Loucy (cell line): Measurements from ENCODE around the gene PKHD1.
A peak's percentile ranks its signal among the peaks of the same experiment; 100 is the strongest.

ENCODE experiments used
- H2AFZ ChIP-seq: fragments of 200-600 bp; sonication (generic); 2 replicates; pipeline ENCODE4 v1.6.0; 2016; ENCODE audit warnings: antibody characterized with exemption, mild to moderate bottlenecking, low read length, moderate library complexity
- H3F3A ChIP-seq: fragments of 200-600 bp; 2 replicates; pipeline ENCODE4 v1.6.0; 2016; ENCODE audit warnings: antibody characterized with exemption, low read depth, mild to moderate bottlenecking
- H3K27me3 ChIP-seq: fragments of 200-600 bp; sonication (generic); 2 replicates; pipeline ENCODE4 v1.6.1; 2014; ENCODE audit warnings: low read length, mild to moderate bottlenecking; ENCODE audit not compliant: insufficient read depth, poor library complexity, severe bottlenecking
- H3K36me3 ChIP-seq: fragments of 200-600 bp; sonication (generic); 2 replicates; pipeline ENCODE4 v1.6.1; 2016; ENCODE audit warnings: low read length; ENCODE audit not compliant: insufficient read depth
- H3K4me1 ChIP-seq: fragments of 200-600 bp; sonication (generic); 2 replicates; pipeline ENCODE4 v1.5.1; 2014; ENCODE audit warnings: low read length, mild to moderate bottlenecking; ENCODE audit not compliant: insufficient read depth, poor library complexity, severe bottlenecking
- H3K4me2 ChIP-seq: fragments of 200-600 bp; sonication (generic); 2 replicates; pipeline ENCODE4 v1.6.0; 2014; ENCODE audit warnings: antibody characterized with exemption, low read length, low read depth, mild to moderate bottlenecking; ENCODE audit not compliant: poor library complexity, severe bottlenecking
- H3K4me3 ChIP-seq: fragments of 200-600 bp; sonication (generic); 2 replicates; pipeline ENCODE4 v1.5.1; 2014; ENCODE audit warnings: low read length, mild to moderate bottlenecking, mixed read lengths; ENCODE audit not compliant: poor library complexity, severe bottlenecking
- H3K79me2 ChIP-seq: fragments of 200-600 bp; sonication (generic); 2 replicates; pipeline ENCODE4 v1.6.1; 2014; ENCODE audit warnings: low read length; ENCODE audit not compliant: insufficient read depth
- H3K9ac ChIP-seq: fragments of 200-600 bp; sonication (generic); 2 replicates; pipeline ENCODE4 v1.6.0; 2014; ENCODE audit warnings: mild to moderate bottlenecking, low read depth, low read length, moderate library complexity; ENCODE audit not compliant: poor library complexity, severe bottlenecking
- H3K9me2 ChIP-seq: fragments of 200-600 bp; sonication (generic); replicated peaks from 2 replicates; pipeline ENCODE4 v1.6.1; 2016; ENCODE audit warnings: low read depth, low read length, mixed read lengths
- H3K9me3 ChIP-seq: fragments of 200-600 bp; sonication (generic); 2 replicates; pipeline ENCODE4 v1.6.1; 2014; ENCODE audit warnings: mild to moderate bottlenecking, antibody characterized with exemption, low read length, low read depth; ENCODE audit not compliant: insufficient read depth
- H4K20me1 ChIP-seq: fragments of 200-600 bp; sonication (generic); 2 replicates; pipeline ENCODE4 v1.6.0; 2014; ENCODE audit warnings: antibody characterized with exemption, low read length, mild to moderate bottlenecking; ENCODE audit not compliant: insufficient read depth, poor library complexity, severe bottlenecking
- EZH2phosphoT487 ChIP-seq: fragments of 200-600 bp; IDR thresholded peaks from 2 replicates; pipeline ENCODE4 v1.6.1; 2018; ENCODE audit warnings: antibody characterized with exemption, mild to moderate bottlenecking, moderate library complexity, borderline replicate concordance
- TF ChIP-seq, protein P1 (sequence below): fragments of 200-600 bp; sonication (generic); conservative IDR thresholded peaks from 2 replicates; pipeline ENCODE4 v1.5.1; 2014; ENCODE audit warnings: mild to moderate bottlenecking, antibody characterized with exemption, low read length

The PKHD1 gene

DNA sequence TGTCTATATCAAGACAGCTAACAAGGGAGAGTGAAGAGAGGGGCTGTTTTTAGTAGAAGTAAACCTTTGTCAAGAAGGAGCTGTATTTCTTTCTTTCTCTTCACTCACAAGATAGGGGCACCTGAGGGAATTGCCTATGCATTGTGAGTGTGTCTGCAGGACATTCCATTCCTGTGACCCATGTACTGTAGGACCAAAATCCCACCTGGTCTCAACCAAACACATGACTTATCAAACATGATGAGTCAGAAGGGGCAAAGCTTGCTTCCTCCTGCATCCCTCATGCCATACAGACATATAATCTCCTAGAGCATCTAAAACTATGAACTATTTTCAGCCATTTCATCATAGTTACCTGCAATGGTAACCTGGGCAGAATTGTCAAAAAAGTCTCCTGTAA lies 21.8 kb downstream of the PKHD1 start:
- Histone ChIP-seq H4K20me1 (no peaks in the 10 kb centered on the region), H3K4me1 (peaks cover 39% of the 10 kb centered on the region), H3K79me2 (no peaks in the 10 kb centered on the region), H3K36me3 (no peaks in the 10 kb centered on the region), H3F3A (peaks cover 12% of the 10 kb centered on the region), H3K4me2 (no peak overlapping the region), H3K27me3 (no peaks in the 10 kb centered on the region), H3K9me3 (no peaks in the 10 kb centered on the region), H2AFZ (peak overlapping the region; percentile 43; the same call in 1 of the 2 replicates), H3K4me3 (no peak overlapping the region), H3K9me2 (no peaks in the 10 kb centered on the region), H3K9ac (no peak overlapping the region)
- TF ChIP-seq EZH2phosphoT487: no peak
- TF ChIP-seq, protein P1, sequence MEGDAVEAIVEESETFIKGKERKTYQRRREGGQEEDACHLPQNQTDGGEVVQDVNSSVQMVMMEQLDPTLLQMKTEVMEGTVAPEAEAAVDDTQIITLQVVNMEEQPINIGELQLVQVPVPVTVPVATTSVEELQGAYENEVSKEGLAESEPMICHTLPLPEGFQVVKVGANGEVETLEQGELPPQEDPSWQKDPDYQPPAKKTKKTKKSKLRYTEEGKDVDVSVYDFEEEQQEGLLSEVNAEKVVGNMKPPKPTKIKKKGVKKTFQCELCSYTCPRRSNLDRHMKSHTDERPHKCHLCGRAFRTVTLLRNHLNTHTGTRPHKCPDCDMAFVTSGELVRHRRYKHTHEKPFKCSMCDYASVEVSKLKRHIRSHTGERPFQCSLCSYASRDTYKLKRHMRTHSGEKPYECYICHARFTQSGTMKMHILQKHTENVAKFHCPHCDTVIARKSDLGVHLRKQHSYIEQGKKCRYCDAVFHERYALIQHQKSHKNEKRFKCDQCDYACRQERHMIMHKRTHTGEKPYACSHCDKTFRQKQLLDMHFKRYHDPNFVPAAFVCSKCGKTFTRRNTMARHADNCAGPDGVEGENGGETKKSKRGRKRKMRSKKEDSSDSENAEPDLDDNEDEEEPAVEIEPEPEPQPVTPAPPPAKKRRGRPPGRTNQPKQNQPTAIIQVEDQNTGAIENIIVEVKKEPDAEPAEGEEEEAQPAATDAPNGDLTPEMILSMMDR: no peak

GRCh38 chr6:52063584-52064344 lies 23.6 kb downstream of the PKHD1 start:
- Histone ChIP-seq H3K36me3 (no peaks in the 10 kb centered on the region), H3K79me2 (no peaks in the 10 kb centered on the region), H3F3A (peaks cover 12% of the 10 kb centered on the region), H3K9me2 (no peaks in the 10 kb centered on the region), H3K4me1 (peaks cover 39% of the 10 kb centered on the region), H3K27me3 (no peaks in the 10 kb centered on the region), H3K4me2 (peak overlapping the region; percentile 77), H2AFZ (peak overlapping the region; percentile 58; the same call in 1 of the 2 replicates), H3K9me3 (no peaks in the 10 kb centered on the region), H4K20me1 (no peaks in the 10 kb centered on the region), H3K4me3 (peak overlapping the region; percentile 62), H3K9ac (peak overlapping the region; percentile 72)
- no peak for TF ChIP-seq EZH2phosphoT487
- TF ChIP-seq, protein P1: peak; percentile 82

DNA sequence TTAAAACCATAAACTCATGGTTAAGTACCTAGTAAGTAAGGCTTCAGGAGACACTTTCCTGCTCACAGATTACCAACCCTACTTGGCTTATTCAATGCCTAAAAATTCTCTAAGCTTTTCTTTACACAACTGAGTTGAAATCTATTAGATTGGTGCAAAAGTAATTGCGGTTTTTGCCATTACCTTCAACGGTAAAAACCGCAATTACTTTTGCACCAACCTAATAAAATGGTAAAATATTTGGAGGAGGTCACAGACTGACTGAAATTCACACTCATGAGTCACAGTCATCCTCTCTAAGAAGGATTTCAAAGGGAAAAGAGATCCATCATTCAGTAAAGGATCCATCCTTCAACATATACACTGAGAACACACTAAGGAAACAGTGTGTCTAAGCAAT lies 25.9 kb downstream of the PKHD1 start:
- H3K9me3 ChIP-seq: no peaks in the 10 kb centered on the region
- H4K20me1 ChIP-seq: no peaks in the 10 kb centered on the region
- H3K9ac ChIP-seq: no peak overlapping the region
- H3K9me2 ChIP-seq: no peaks in the 10 kb centered on the region
- H3K27me3 ChIP-seq: no peaks in the 10 kb centered on the region
- no peak overlapping the region for H3K4me2 ChIP-seq
- TF ChIP-seq, protein P1: no peak
- TF ChIP-seq EZH2phosphoT487: no peak
- H3K79me2 ChIP-seq: no peaks in the 10 kb centered on the region
- peaks cover 12% of the 10 kb centered on the region for H3F3A ChIP-seq
- no peaks in the 10 kb centered on the region for H3K36me3 ChIP-seq
- H3K4me1 ChIP-seq: peaks cover 31% of the 10 kb centered on the region
- H2AFZ ChIP-seq: no peak overlapping the region
- no peak overlapping the region for H3K4me3 ChIP-seq
